WTC11 (cell line): Measurements from ENCODE around the gene CCNJL. TPM values are rescaled to one million over a fixed set of nuclear protein-coding genes. Genes with fewer than 3 reads are reported as not detected.

Experiments
- ATAC-seq: fragments of 200-7000 bp; cut with Tn5 transposase; 2 replicates; pipeline ENCODE4 v1.10.0; 2021; ENCODE audit warnings: mild to moderate bottlenecking, moderate library complexity
- CTCF ChIA-PET: fragments of 300-600 bp; sonication (Branson Sonifier 250); formaldehyde crosslinking; loops from one replicate; lab custom pipeline; 2021; ENCODE audit warnings: antibody characterized with exemption; lab: Charles Lee
- POLR2A ChIA-PET: fragments of 350-600 bp; sonication (Branson Sonifier 250); formaldehyde crosslinking; loops from one replicate; lab custom pipeline; 2021; ENCODE audit warnings: antibody characterized with exemption; lab: Charles Lee
- DNase-seq: peaks from one replicate; pipeline ENCODE4 v3.0.0; 2021; ENCODE audit warnings: low spot score
- H3K27ac Mint-ChIP-seq: 2 replicates; pipeline ENCODE4 v1.8.0; 2021; ENCODE audit warnings: mixed read lengths
- H3K27me3 Mint-ChIP-seq: 2 replicates; pipeline ENCODE4 v1.8.0; 2021; ENCODE audit warnings: low read depth, mild to moderate bottlenecking, moderate library complexity, mixed read lengths
- H3K36me3 Mint-ChIP-seq: 2 replicates; pipeline ENCODE4 v1.8.0; 2021; ENCODE audit warnings: mixed read lengths
- H3K4me1 Mint-ChIP-seq: 2 replicates; pipeline ENCODE4 v1.8.0; 2022; ENCODE audit warnings: mixed read lengths
- H3K4me3 Mint-ChIP-seq: 2 replicates; pipeline ENCODE4 v1.8.0; 2021; ENCODE audit warnings: mild to moderate bottlenecking, moderate library complexity, mixed read lengths
- H3K9me3 Mint-ChIP-seq: 2 replicates; pipeline ENCODE4 v1.8.0; 2021; ENCODE audit warnings: mixed read lengths
- ARID4B ChIP-seq: sonication (generic); formaldehyde crosslinking; IDR thresholded peaks from 2 replicates; pipeline ENCODE4 v1.8.0; 2023; ENCODE audit warnings: missing genetic modification reagents, mild to moderate bottlenecking, borderline replicate concordance
- ATF2 ChIP-seq: sonication (generic); formaldehyde crosslinking; IDR thresholded peaks from 2 replicates; pipeline ENCODE4 v1.8.1; 2022; ENCODE audit warnings: low read depth, missing genetic modification reagents, borderline replicate concordance
- ATF3 ChIP-seq: sonication (generic); formaldehyde crosslinking; conservative IDR thresholded peaks from 2 replicates; pipeline ENCODE4 v1.8.1; 2022; ENCODE audit warnings: mild to moderate bottlenecking, missing genetic modification reagents
- CBFB ChIP-seq: sonication (generic); formaldehyde crosslinking; IDR thresholded peaks from 2 replicates; pipeline ENCODE4 v1.8.1; 2022; ENCODE audit warnings: mild to moderate bottlenecking, low read depth, missing genetic modification reagents
- ELF4 ChIP-seq: sonication (generic); formaldehyde crosslinking; IDR thresholded peaks from 2 replicates; pipeline ENCODE4 v1.8.1; 2022; ENCODE audit warnings: low read depth, mild to moderate bottlenecking, moderate library complexity, missing genetic modification reagents
- EMX1 ChIP-seq: fragments of 250-450 bp; sonication (Bioruptor Pico); IDR thresholded peaks from 2 replicates; pipeline ENCODE4 v1.8.0; 2021; ENCODE audit warnings: mild to moderate bottlenecking
- ERG ChIP-seq: fragments of 250-450 bp; sonication (Bioruptor Pico); IDR thresholded peaks from 2 replicates; pipeline ENCODE4 v1.8.0; 2021; ENCODE audit warnings: mild to moderate bottlenecking
- FOXP1 ChIP-seq: sonication (generic); formaldehyde crosslinking; IDR thresholded peaks from 2 replicates; pipeline ENCODE4 v1.8.0; 2022; ENCODE audit warnings: missing genetic modification reagents, mild to moderate bottlenecking, moderate library complexity, borderline replicate concordance
- FOXP4 ChIP-seq: sonication (generic); formaldehyde crosslinking; IDR thresholded peaks from 2 replicates; pipeline ENCODE4 v1.8.0; 2022; ENCODE audit warnings: mild to moderate bottlenecking, missing genetic modification reagents
- GTF2I ChIP-seq: fragments of 250-450 bp; sonication (Bioruptor Pico); conservative IDR thresholded peaks from 2 replicates; pipeline ENCODE4 v1.4.0; 2021; ENCODE audit warnings: mild to moderate bottlenecking
- HMGA2 ChIP-seq: fragments of 250-450 bp; sonication (Bioruptor Pico); IDR thresholded peaks from 2 replicates; pipeline ENCODE4 v1.4.0; 2021; ENCODE audit warnings: mild to moderate bottlenecking, moderate library complexity
- NR3C1 ChIP-seq: sonication (generic); formaldehyde crosslinking; conservative IDR thresholded peaks from 2 replicates; pipeline ENCODE4 v1.8.1; 2023; ENCODE audit warnings: low read depth, mild to moderate bottlenecking, missing genetic modification reagents
- SP1 ChIP-seq: sonication (generic); formaldehyde crosslinking; conservative IDR thresholded peaks from 2 replicates; pipeline ENCODE4 v1.8.1; 2022; ENCODE audit warnings: missing genetic modification reagents
- STAT6 ChIP-seq: sonication (generic); formaldehyde crosslinking; conservative IDR thresholded peaks from 2 replicates; pipeline ENCODE4 v1.8.1; 2023; ENCODE audit warnings: mild to moderate bottlenecking, low read depth, missing genetic modification reagents, moderate library complexity
- USF1 ChIP-seq: sonication (generic); formaldehyde crosslinking; IDR thresholded peaks from 2 replicates; pipeline ENCODE4 v1.8.0; 2022; ENCODE audit warnings: mild to moderate bottlenecking, missing genetic modification reagents
- ZNF121 ChIP-seq: sonication (generic); formaldehyde crosslinking; IDR thresholded peaks from 2 replicates; pipeline ENCODE4 v1.8.0; 2023; ENCODE audit warnings: missing genetic modification reagents
- ZNF263 ChIP-seq: sonication (generic); formaldehyde crosslinking; IDR thresholded peaks from 2 replicates; pipeline ENCODE4 v1.8.1; 2022; ENCODE audit warnings: low read depth, mild to moderate bottlenecking, moderate library complexity, missing genetic modification reagents
- total RNA-seq: library from RNA; stranded (reverse); gene quantifications from 3 replicates; pipeline ENCODE4 v1.2.3, GENCODE V29; 2021

The CCNJL gene
- total RNA-seq, 1 experiment from 2014 or later: 31.3 TPM

- TF ChIP-seq ZNF263 (CRISPR knock-in tag) (no peak), NR3C1 (CRISPR knock-in tag) (no peak), STAT6 (CRISPR knock-in tag) (no peak), ATF3 (CRISPR knock-in tag) (no peak), FOXP4 (CRISPR knock-in tag) (no peak), ZNF121 (no peak)
- TF ChIP-seq, all 79 proteins: peak for 0
These were observed 43.3 kb downstream of the CCNJL start (continued) for GRCh38 chr5:160269017-160269416.

- ChIA-PET POLR2A (no interaction called here), CTCF (interaction anchor here (2.0 to 3.6 kb wide), 2 partner anchors 70 to 77 kb away, joined by 15 to 40 read pairs; no protein-coding TSS in a partner anchor)
- ATAC-seq (no peak), DNase-seq (no peak)
- Mint-ChIP-seq H3K27ac (peak overlapping the region; percentile 86), H3K4me3 (no peak overlapping the region), H3K36me3 (peaks cover 8% of the 10 kb centered on the region), H3K9me3 (no peaks in the 10 kb centered on the region), H3K4me1 (peaks cover 69% of the 10 kb centered on the region), H3K27me3 (no peaks in the 10 kb centered on the region; the same call in 1 of the 2 replicates)
- TF ChIP-seq EMX1 (CRISPR knock-in tag): no peak
- TF ChIP-seq HMGA2 (CRISPR knock-in tag): no peak
- no peak for TF ChIP-seq FOXP1 (CRISPR knock-in tag)
- TF ChIP-seq SP1 (CRISPR knock-in tag): no peak
- no peak for TF ChIP-seq GTF2I (CRISPR knock-in tag)
- no peak for TF ChIP-seq ATF2 (CRISPR knock-in tag)
- no peak for TF ChIP-seq FOXP4 (CRISPR knock-in tag)
- TF ChIP-seq STAT6 (CRISPR knock-in tag): no peak
- no peak for TF ChIP-seq NR3C1 (CRISPR knock-in tag)
- TF ChIP-seq ARID4B: no peak
- no peak for TF ChIP-seq ERG (CRISPR knock-in tag)
- TF ChIP-seq CBFB: no peak
- no peak for TF ChIP-seq ELF4 (CRISPR knock-in tag)
- TF ChIP-seq USF1 (CRISPR knock-in tag): no peak
These were observed 44.2 kb downstream of the CCNJL start for GRCh38 chr5:160268121-160268520.
